Endothelial cell (in vitro differentiated cells): ENCODE measurements around the gene CA6. TPM values are rescaled to one million over a fixed set of nuclear protein-coding genes. Genes with fewer than 3 reads are reported as not detected.

ENCODE experiments used
- DNase-seq: peaks from one replicate; pipeline ENCODE4 v3.0.0; 2021; ENCODE audit warnings: low spot score
- H3K27ac Mint-ChIP-seq: one replicate; pipeline ENCODE4 v1.8.0; 2021; ENCODE audit warnings: mixed read lengths, inconsistent platforms; ENCODE audit not compliant: unreplicated experiment
- H3K27me3 Mint-ChIP-seq: one replicate; pipeline ENCODE4 v1.8.0; 2021; ENCODE audit warnings: mild to moderate bottlenecking, moderate library complexity, mixed read lengths, inconsistent platforms; ENCODE audit not compliant: unreplicated experiment
- H3K36me3 Mint-ChIP-seq: one replicate; pipeline ENCODE4 v1.8.0; 2021; ENCODE audit warnings: mild to moderate bottlenecking, low read depth, mixed read lengths, inconsistent platforms; ENCODE audit not compliant: unreplicated experiment
- H3K4me1 Mint-ChIP-seq: one replicate; pipeline ENCODE4 v1.8.0; 2021; ENCODE audit warnings: mild to moderate bottlenecking, mixed read lengths, inconsistent platforms; ENCODE audit not compliant: unreplicated experiment
- H3K4me3 Mint-ChIP-seq: one replicate; pipeline ENCODE4 v1.8.0; 2021; ENCODE audit warnings: mild to moderate bottlenecking, mixed read lengths, inconsistent platforms; ENCODE audit not compliant: unreplicated experiment
- H3K9me3 Mint-ChIP-seq: one replicate; pipeline ENCODE4 v1.8.0; 2021; ENCODE audit warnings: mixed read lengths, inconsistent platforms; ENCODE audit not compliant: unreplicated experiment
- total RNA-seq: library from RNA; stranded (reverse); fragmentation: NEBNext Ultra II Directional; extraction: Animal tissue kit (Norgen Biotek cat#: 25700); gene quantifications from one replicate; pipeline ENCODE4 v1.2.1, GENCODE V29; 2021; ENCODE audit not compliant: unreplicated experiment
- TF ChIP-seq, protein P1 (sequence below): fragments of 200-600 bp; sonication (generic); IDR thresholded peaks from one replicate; pipeline ENCODE4 v1.5.0; 2021; ENCODE audit warnings: antibody characterized with exemption; ENCODE audit not compliant: unreplicated experiment

The CA6 gene
- total RNA-seq, 1 donor from 2014 or later = 2.5 TPM

DNA sequence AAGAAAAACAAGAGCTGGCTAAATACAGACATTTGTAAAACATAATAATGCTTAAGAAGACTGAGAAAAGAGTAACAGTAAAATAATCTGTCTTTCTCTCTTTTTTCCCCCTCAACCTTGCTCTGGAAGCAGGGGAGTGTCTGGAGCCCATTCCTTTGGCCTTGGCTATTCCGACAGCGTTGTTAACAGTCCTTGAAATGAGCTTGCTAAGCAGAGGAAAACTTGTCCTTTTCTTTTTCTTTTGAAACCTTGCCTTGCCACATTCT is 6.7 kb upstream of the CA6 start:
- peaks cover 4% of the 10 kb centered on the region for H3K9me3 Mint-ChIP-seq
- DNase-seq = no peak
- no peak overlapping the region for H3K27ac Mint-ChIP-seq
- no peak overlapping the region for H3K4me3 Mint-ChIP-seq
- H3K4me1 Mint-ChIP-seq = peaks cover 21% of the 10 kb centered on the region
- TF ChIP-seq, protein P1, sequence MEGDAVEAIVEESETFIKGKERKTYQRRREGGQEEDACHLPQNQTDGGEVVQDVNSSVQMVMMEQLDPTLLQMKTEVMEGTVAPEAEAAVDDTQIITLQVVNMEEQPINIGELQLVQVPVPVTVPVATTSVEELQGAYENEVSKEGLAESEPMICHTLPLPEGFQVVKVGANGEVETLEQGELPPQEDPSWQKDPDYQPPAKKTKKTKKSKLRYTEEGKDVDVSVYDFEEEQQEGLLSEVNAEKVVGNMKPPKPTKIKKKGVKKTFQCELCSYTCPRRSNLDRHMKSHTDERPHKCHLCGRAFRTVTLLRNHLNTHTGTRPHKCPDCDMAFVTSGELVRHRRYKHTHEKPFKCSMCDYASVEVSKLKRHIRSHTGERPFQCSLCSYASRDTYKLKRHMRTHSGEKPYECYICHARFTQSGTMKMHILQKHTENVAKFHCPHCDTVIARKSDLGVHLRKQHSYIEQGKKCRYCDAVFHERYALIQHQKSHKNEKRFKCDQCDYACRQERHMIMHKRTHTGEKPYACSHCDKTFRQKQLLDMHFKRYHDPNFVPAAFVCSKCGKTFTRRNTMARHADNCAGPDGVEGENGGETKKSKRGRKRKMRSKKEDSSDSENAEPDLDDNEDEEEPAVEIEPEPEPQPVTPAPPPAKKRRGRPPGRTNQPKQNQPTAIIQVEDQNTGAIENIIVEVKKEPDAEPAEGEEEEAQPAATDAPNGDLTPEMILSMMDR = no peak
- H3K27me3 Mint-ChIP-seq = peaks cover 5% of the 10 kb centered on the region
- no peaks in the 10 kb centered on the region for H3K36me3 Mint-ChIP-seq

- Mint-ChIP-seq H3K36me3 (no peaks in the 10 kb centered on the region), H3K27me3 (peaks cover 5% of the 10 kb centered on the region), H3K4me1 (peaks cover 26% of the 10 kb centered on the region), H3K9me3 (peaks cover 4% of the 10 kb centered on the region), H3K4me3 (no peak overlapping the region), H3K27ac (no peak overlapping the region)
- no peak for DNase-seq
- TF ChIP-seq, protein P1 = no peak
These were observed 6.2 kb upstream of the CA6 start for GRCh38 chr1:8939362-8939995.

DNA sequence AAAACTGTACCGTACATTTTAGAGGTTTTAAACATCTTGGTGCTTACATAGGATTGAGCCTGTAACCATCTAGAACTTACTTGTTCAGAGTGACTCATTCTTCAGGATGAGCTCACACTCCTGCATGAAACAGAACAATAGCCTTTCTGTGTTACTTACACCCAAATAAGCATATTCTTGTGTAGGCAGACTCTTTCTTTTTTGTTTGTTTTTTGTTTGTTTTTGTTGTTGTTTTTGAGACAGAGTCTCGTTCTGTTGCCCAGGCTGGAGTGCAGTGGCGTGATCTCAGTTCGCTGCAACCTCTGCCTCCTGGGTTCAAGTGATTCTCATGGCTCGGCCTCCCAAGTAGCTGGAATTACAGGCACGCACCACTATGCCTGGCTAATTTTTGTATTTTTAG is 3.8 kb upstream of the CA6 start:
- Mint-ChIP-seq H3K27me3 (peaks cover 5% of the 10 kb centered on the region), H3K4me1 (peaks cover 45% of the 10 kb centered on the region), H3K9me3 (peaks cover 4% of the 10 kb centered on the region), H3K4me3 (no peak overlapping the region), H3K27ac (no peak overlapping the region), H3K36me3 (no peaks in the 10 kb centered on the region)
- DNase-seq = no peak
- TF ChIP-seq, protein P1 = no peak

GRCh38 chr1:8943498-8944405 is 1.9 kb upstream of the CA6 start:
- no peaks in the 10 kb centered on the region for H3K36me3 Mint-ChIP-seq
- DNase-seq = peak; percentile 49
- peaks cover 5% of the 10 kb centered on the region for H3K27me3 Mint-ChIP-seq
- peaks cover 4% of the 10 kb centered on the region for H3K9me3 Mint-ChIP-seq
- no peak overlapping the region for H3K4me3 Mint-ChIP-seq
- H3K4me1 Mint-ChIP-seq = peaks cover 58% of the 10 kb centered on the region
- TF ChIP-seq, protein P1 = no peak
- peak overlapping the region; percentile 67 for H3K27ac Mint-ChIP-seq

- H3K4me1 Mint-ChIP-seq = peaks cover 54% of the 10 kb centered on the region
- no peak overlapping the region for H3K4me3 Mint-ChIP-seq
- H3K9me3 Mint-ChIP-seq = no peaks in the 10 kb centered on the region
- H3K36me3 Mint-ChIP-seq = no peaks in the 10 kb centered on the region
- H3K27ac Mint-ChIP-seq = peak overlapping the region; percentile 83
- TF ChIP-seq, protein P1 = no peak
- DNase-seq = peak; percentile 46
- H3K27me3 Mint-ChIP-seq = peaks cover 7% of the 10 kb centered on the region
These were observed 1.5 kb downstream of the CA6 start for GRCh38 chr1:8947127-8947691.
